ENCODE measurements around the gene FGGY. TPM values are rescaled to one million over a fixed set of nuclear protein-coding genes. Genes with fewer than 3 reads are reported as not detected.

FGGY gene
- total and polyA plus RNA-seq, 2 donors (not counting 3 experiments of a cell fraction or from before 2014, with no cell fraction given): 5.6 to 6.4 TPM

- no peaks in the 10 kb centered on the region for H3K36me3 ChIP-seq (ENCODE audit: control insufficient read depth in 2 of 2, extremely low read depth in 1 of 2, insufficient read depth in 2 of 2, low read length in 2 of 2)
- no peak overlapping the region for H3K4me2 ChIP-seq (ENCODE audit: insufficient read depth, low read length)
- no peaks in the 10 kb centered on the region for H3K9me1 ChIP-seq (replicated peaks; ENCODE audit: control insufficient read depth, extremely low read depth, insufficient read depth, low read length)
- H2AFZ ChIP-seq (ENCODE audit: low read depth, low read length): no peak overlapping the region
- no peaks in the 10 kb centered on the region for H3K79me2 ChIP-seq (ENCODE audit: control insufficient read depth, insufficient read depth, low read length)
- H3K4me3 ChIP-seq (replicated peaks in 1 of 3; ENCODE audit: insufficient read depth in 1 of 3, low read depth in 1 of 3, low read length in 3 of 3): no peak overlapping the region
- H3K4me1 ChIP-seq (ENCODE audit: control insufficient read depth, extremely low read depth, insufficient read depth, low read length): peaks cover 15% of the 10 kb centered on the region
- H3K27me3 ChIP-seq (ENCODE audit: control insufficient read depth in 2 of 2, insufficient read depth in 2 of 2, low read length in 2 of 2): no peaks in the 10 kb centered on the region
- POLR2A ChIA-PET: no interaction called here
- no TSS peak for BruUV-seq (replicated peaks)
- intact Hi-C loops (cut with micrococcal nuclease): no loop called here
- CTCF ChIA-PET: no interaction called here
- FAIRE-seq (no peak), DNase-seq (ENCODE audit: low read depth, low spot score) (no peak)
- no peaks in the 10 kb centered on the region for H4K20me1 ChIP-seq (replicated peaks; ENCODE audit: control insufficient read depth, extremely low read depth, insufficient read depth, low read length)
- H3K9ac ChIP-seq (replicated peaks; ENCODE audit: extremely low read depth, insufficient read depth, low read length): no peak overlapping the region
- no peaks in the 10 kb centered on the region for H3K9me3 ChIP-seq (replicated peaks; ENCODE audit: control insufficient read depth, insufficient read depth, low read length)
- TF ChIP-seq, protein P1, sequence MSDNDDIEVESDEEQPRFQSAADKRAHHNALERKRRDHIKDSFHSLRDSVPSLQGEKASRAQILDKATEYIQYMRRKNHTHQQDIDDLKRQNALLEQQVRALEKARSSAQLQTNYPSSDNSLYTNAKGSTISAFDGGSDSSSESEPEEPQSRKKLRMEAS (IDR thresholded peaks at IDR 0.05; ENCODE audit: insufficient read depth, insufficient read length): no peak
- no peak for TF ChIP-seq JUN (IDR thresholded peaks at IDR 0.05; ENCODE audit: borderline replicate concordance, insufficient read depth, insufficient read length, low read depth)
- no peak for TF ChIP-seq GATA2 (IDR thresholded peaks at IDR 0.05; ENCODE audit: insufficient read depth, insufficient read length, low read depth, low read length)
- no peak for TF ChIP-seq MYC (IDR thresholded peaks at IDR 0.05; ENCODE audit: low read depth, low read length)
- no peak for TF ChIP-seq EZH2 (IDR thresholded peaks at IDR 0.05; ENCODE audit: borderline replicate concordance, low read depth, low read length, severe bottlenecking)
- TF ChIP-seq, protein P2, sequence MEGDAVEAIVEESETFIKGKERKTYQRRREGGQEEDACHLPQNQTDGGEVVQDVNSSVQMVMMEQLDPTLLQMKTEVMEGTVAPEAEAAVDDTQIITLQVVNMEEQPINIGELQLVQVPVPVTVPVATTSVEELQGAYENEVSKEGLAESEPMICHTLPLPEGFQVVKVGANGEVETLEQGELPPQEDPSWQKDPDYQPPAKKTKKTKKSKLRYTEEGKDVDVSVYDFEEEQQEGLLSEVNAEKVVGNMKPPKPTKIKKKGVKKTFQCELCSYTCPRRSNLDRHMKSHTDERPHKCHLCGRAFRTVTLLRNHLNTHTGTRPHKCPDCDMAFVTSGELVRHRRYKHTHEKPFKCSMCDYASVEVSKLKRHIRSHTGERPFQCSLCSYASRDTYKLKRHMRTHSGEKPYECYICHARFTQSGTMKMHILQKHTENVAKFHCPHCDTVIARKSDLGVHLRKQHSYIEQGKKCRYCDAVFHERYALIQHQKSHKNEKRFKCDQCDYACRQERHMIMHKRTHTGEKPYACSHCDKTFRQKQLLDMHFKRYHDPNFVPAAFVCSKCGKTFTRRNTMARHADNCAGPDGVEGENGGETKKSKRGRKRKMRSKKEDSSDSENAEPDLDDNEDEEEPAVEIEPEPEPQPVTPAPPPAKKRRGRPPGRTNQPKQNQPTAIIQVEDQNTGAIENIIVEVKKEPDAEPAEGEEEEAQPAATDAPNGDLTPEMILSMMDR (IDR thresholded peaks at IDR 0.05; ENCODE audit: extremely low read depth in 1 of 2, insufficient read depth in 1 of 2, low read depth in 1 of 2, low read length in 2 of 2): no peak
- TF ChIP-seq FOS (IDR thresholded peaks at IDR 0.05; ENCODE audit: borderline replicate concordance, insufficient read depth, low read length): no peak
- TF ChIP-seq POLR2A (IDR thresholded peaks at IDR 0.05; ENCODE audit: low read depth, low read length): no peak
- dilution Hi-C loops (cut with MboI; ENCODE audit: extremely low pct_ligation_motif_present, low sequenced_read_pairs): no loop called here
- H3K27ac ChIP-seq (ENCODE audit: insufficient read depth, low read depth, low read length): no peak overlapping the region
These were observed 21.5 kb downstream of the FGGY start for GRCh38 chr1:59318271-59318860.

Measured in endothelial cell of umbilical vein (primary cell).